Upper lobe of left lung (tissue), 4 donors: Measurements from ENCODE around the gene CNNM3.

Experiments used
- EP300 ChIP-seq, 4 donors: sonication (generic); formaldehyde crosslinking; IDR thresholded peaks; one replicate each; pipeline ENCODE4 v1.5.1; 2017; ENCODE audit warnings: antibody characterized with exemption in 4 of 4, control low read depth in 2 of 4
- POLR2AphosphoS5 ChIP-seq, 2 donors: sonication (generic); formaldehyde crosslinking; IDR thresholded peaks; one replicate each; pipeline ENCODE4 v1.5.1; 2017; ENCODE audit warnings: antibody characterized with exemption in 2 of 2
- TF ChIP-seq, protein P1 (sequence below), 6 experiments: fragments of 450-650 bp in 4 of 6; fragments of 200-600 bp in 2 of 6; sonication (generic) in 2 of 6; IDR thresholded peaks; one replicate each; pipeline ENCODE4 v1.5.1; 2016 to 2019; ENCODE audit warnings: antibody characterized with exemption in 6 of 6

DNA sequence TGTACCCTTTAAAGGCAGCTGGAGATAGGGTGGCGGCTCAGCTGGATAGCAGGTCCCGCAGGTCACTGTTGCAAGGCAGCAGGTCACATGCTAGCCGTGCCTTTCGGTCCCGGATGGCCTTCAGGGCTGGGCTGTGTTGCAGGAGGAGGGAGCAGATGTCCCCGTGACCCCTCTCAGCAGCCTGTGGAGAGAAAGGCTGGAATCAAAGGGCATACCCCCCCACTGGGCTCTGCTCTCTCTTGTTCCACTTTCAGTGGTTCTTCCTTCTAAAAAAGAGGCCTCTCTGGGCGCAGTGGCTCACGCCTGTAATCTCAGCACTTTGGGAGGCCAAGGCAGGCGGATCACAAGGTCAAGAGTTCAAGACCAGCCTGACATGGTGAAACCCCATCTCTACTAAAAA is 32.2 kb downstream of the CNNM3 start:
- TF ChIP-seq POLR2AphosphoS5 (IDR thresholded peaks at IDR 0.05) (no peak), EP300 (IDR thresholded peaks at IDR 0.05) (no peak)
- TF ChIP-seq, protein P1, sequence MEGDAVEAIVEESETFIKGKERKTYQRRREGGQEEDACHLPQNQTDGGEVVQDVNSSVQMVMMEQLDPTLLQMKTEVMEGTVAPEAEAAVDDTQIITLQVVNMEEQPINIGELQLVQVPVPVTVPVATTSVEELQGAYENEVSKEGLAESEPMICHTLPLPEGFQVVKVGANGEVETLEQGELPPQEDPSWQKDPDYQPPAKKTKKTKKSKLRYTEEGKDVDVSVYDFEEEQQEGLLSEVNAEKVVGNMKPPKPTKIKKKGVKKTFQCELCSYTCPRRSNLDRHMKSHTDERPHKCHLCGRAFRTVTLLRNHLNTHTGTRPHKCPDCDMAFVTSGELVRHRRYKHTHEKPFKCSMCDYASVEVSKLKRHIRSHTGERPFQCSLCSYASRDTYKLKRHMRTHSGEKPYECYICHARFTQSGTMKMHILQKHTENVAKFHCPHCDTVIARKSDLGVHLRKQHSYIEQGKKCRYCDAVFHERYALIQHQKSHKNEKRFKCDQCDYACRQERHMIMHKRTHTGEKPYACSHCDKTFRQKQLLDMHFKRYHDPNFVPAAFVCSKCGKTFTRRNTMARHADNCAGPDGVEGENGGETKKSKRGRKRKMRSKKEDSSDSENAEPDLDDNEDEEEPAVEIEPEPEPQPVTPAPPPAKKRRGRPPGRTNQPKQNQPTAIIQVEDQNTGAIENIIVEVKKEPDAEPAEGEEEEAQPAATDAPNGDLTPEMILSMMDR (IDR thresholded peaks at IDR 0.05): no peak
